ENCODE data around the gene CACNB1.

The CACNB1 gene

GRCh38 chr17:39196241-39196807 is 1.1 kb downstream of the CACNB1 start:
- Mint-ChIP-seq H3K4me1 (peaks cover 82% of the 10 kb centered on the region), H3K27ac (no peak overlapping the region), H3K27me3 (ENCODE audit: low read depth, poor library complexity) (peaks cover 4% of the 10 kb centered on the region), H3K36me3 (ENCODE audit: low read depth) (peaks cover 16% of the 10 kb centered on the region), H3K9me3 (no peaks in the 10 kb centered on the region), H3K4me3 (peak overlapping the region; percentile 81)
- no peak for DNase-seq
- no peak for TF ChIP-seq CTCF (IDR thresholded peaks at IDR 0.05)

- H3K27ac Mint-ChIP-seq = no peak overlapping the region
- H3K4me1 Mint-ChIP-seq = peaks cover 76% of the 10 kb centered on the region
- TF ChIP-seq CTCF (IDR thresholded peaks at IDR 0.05) = no peak
- H3K27me3 Mint-ChIP-seq (ENCODE audit: low read depth, poor library complexity) = peaks cover 4% of the 10 kb centered on the region
- peaks cover 12% of the 10 kb centered on the region for H3K36me3 Mint-ChIP-seq (ENCODE audit: low read depth)
- H3K4me3 Mint-ChIP-seq = peak overlapping the region; percentile 81
- DNase-seq = no peak
- H3K9me3 Mint-ChIP-seq = no peaks in the 10 kb centered on the region
These were observed 1.8 kb downstream of the CACNB1 start for GRCh38 chr17:39195568-39196160.

GRCh38 chr17:39194985-39195524 is 2.4 kb downstream of the CACNB1 start:
- Mint-ChIP-seq H3K9me3 (no peaks in the 10 kb centered on the region), H3K27ac (peak overlapping the region; percentile 54), H3K4me1 (peaks cover 71% of the 10 kb centered on the region), H3K4me3 (peak overlapping the region; percentile 81), H3K27me3 (ENCODE audit: low read depth, poor library complexity) (peaks cover 4% of the 10 kb centered on the region), H3K36me3 (ENCODE audit: low read depth) (peaks cover 12% of the 10 kb centered on the region)
- no peak for DNase-seq
- no peak for TF ChIP-seq CTCF (IDR thresholded peaks at IDR 0.05)

- peak overlapping the region; percentile 67 for H3K27ac Mint-ChIP-seq
- TF ChIP-seq CTCF (IDR thresholded peaks at IDR 0.05) = peak; percentile 44
- no peaks in the 10 kb centered on the region for H3K9me3 Mint-ChIP-seq
- peaks cover 4% of the 10 kb centered on the region for H3K27me3 Mint-ChIP-seq (ENCODE audit: low read depth, poor library complexity)
- H3K36me3 Mint-ChIP-seq (ENCODE audit: low read depth) = peaks cover 12% of the 10 kb centered on the region
- H3K4me3 Mint-ChIP-seq = peak overlapping the region; percentile 74
- DNase-seq = peak; percentile 78
- peaks cover 63% of the 10 kb centered on the region for H3K4me1 Mint-ChIP-seq
These were observed 3.1 kb downstream of the CACNB1 start for GRCh38 chr17:39194089-39194984.

- peaks cover 15% of the 10 kb centered on the region for H3K36me3 Mint-ChIP-seq (ENCODE audit: low read depth)
- H3K4me1 Mint-ChIP-seq = peaks cover 57% of the 10 kb centered on the region
- H3K4me3 Mint-ChIP-seq = no peak overlapping the region
These were observed 4.1 kb downstream of the CACNB1 start for GRCh38 chr17:39193346-39193745.

More at GRCh38 chr17:39193346-39193745, 4.1 kb downstream of the CACNB1 start:
- no peak overlapping the region for H3K27ac Mint-ChIP-seq
- TF ChIP-seq CTCF (IDR thresholded peaks at IDR 0.05) = no peak
- H3K9me3 Mint-ChIP-seq = no peaks in the 10 kb centered on the region
- peaks cover under 1% of the 10 kb centered on the region for H3K27me3 Mint-ChIP-seq (ENCODE audit: low read depth, poor library complexity)
- DNase-seq = no peak

Measured in nephron progenitor cell (in vitro differentiated cells).